Mammary epithelial cell (primary cell): ENCODE data around the gene SLC15A5.

Source experiments
- CTCF ChIP-seq, 2 donors: IDR thresholded peaks in 1 of 2; conservative IDR thresholded peaks in 1 of 2; 2 replicates each; pipeline ENCODE4 v1.5.1; 2011 to 2012; ENCODE audit warnings: inconsistent platforms in 2 of 2, low read length in 2 of 2, mild to moderate bottlenecking in 2 of 2, control low read depth in 1 of 2, low read depth in 1 of 2; ENCODE audit not compliant: insufficient read depth in 1 of 2; ENCODE audit errors: extremely low read depth in 1 of 2
- EZH2 ChIP-seq: IDR thresholded peaks from 2 replicates; pipeline ENCODE4 v1.6.1; 2012; ENCODE audit warnings: low read length, inconsistent platforms, borderline replicate concordance

DNA sequence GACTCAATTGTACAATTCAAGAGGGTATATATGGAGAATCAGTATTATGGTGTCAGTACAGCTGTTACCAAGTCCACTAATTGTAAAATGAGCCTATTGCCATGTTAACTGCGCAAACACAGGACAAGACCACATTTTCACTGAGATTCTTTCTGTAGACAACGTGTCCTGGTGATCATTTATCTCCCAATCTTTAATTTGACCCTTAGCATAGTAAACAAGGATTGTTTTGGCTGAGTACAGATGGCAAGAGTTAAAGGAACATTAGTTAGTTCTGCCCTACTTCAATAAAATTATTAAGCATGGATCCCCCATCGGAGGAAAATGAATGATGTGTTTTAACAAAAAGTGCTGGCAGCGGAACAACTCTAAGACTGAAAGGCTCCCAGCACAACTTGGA is 36.1 kb downstream of the SLC15A5 start:
- TF ChIP-seq CTCF (conservative IDR thresholded peaks at IDR 0.05 in 1 of 2, IDR thresholded peaks at IDR 0.05 in 1 of 2; ENCODE audit: extremely low read depth in 1 of 2, insufficient read depth in 1 of 2, low read depth in 1 of 2, low read length in 2 of 2) (no peak), EZH2 (no peak)
